ENCODE data around the gene PIGR. TPM values are rescaled to one million over a fixed set of nuclear protein-coding genes. Genes with fewer than 3 reads are reported as not detected.

PIGR gene
- total RNA-seq, 1 experiment from 2014 or later: 2.6 TPM

GRCh38 chr1:206921772-206922265 lies 24.4 kb downstream of the PIGR start, which contains the start of gene FCMR:
Gene FCMR, minus strand, starts transcription at chr1:206921941. Its CDS starts 87 bp downstream, at chr1:206921854.
- no peak within 1 kb of the TSS for H3K27ac ChIP-seq (ENCODE audit: low read depth, low read length)
- RAD21 ChIA-PET (ENCODE audit: low non-redundant PET in 1 of 2, low total read pairs in 2 of 2, uncharacterized antibody in 2 of 2, unreplicated experiment in 2 of 2): no interaction called here
- H4K20me1 ChIP-seq (ENCODE audit: insufficient read depth): no peaks in the 10 kb centered on the region
- H3K4me3 ChIP-seq (replicated peaks in 1 of 2; ENCODE audit: low read depth in 1 of 2, low read length in 2 of 2): no peak within 1 kb of the TSS
- H3K4me1 ChIP-seq (ENCODE audit: control insufficient read depth in 1 of 2, insufficient read depth in 2 of 2, low read length in 2 of 2): no peaks in the 10 kb centered on the region
- no peaks in the 10 kb centered on the region for H3K27me3 ChIP-seq (ENCODE audit: insufficient read depth, low read length)
- POLR2A ChIA-PET: no interaction called here
- H3K79me2 ChIP-seq (ENCODE audit: insufficient read depth, low read length): no peaks in the 10 kb centered on the region
- BruUV-seq (replicated peaks): no TSS peak
- no peak for ATAC-seq
- H3K9me3 ChIP-seq (ENCODE audit: control insufficient read depth in 1 of 2, insufficient read depth in 1 of 2, low read depth in 1 of 2, low read length in 2 of 2): no peaks in the 10 kb centered on the region
- H3K9ac ChIP-seq (ENCODE audit: low read length): no peak within 1 kb of the TSS
- DNase-seq (ENCODE audit: low read depth, low spot score): no peak
- no peak within 1 kb of the TSS for H3K4me2 ChIP-seq (ENCODE audit: low read length)
- no peaks in the 10 kb centered on the region for H3K9me2 ChIP-seq (ENCODE audit: insufficient read depth)
- H2AFZ ChIP-seq (ENCODE audit: low read depth, low read length, poor library complexity, severe bottlenecking): no peak within 1 kb of the TSS
- TF ChIP-seq EZH2phosphoT487 (IDR thresholded peaks at IDR 0.05; ENCODE audit: borderline replicate concordance): no peak
- TF ChIP-seq CEBPB (IDR thresholded peaks at IDR 0.05; ENCODE audit: low read depth): no peak
- no peak for TF ChIP-seq YY1 (IDR thresholded peaks at IDR 0.05; ENCODE audit: extremely low read depth, insufficient replicate concordance, low read depth, low read length)
- TF ChIP-seq TCF7L2 (IDR thresholded peaks at IDR 0.05; ENCODE audit: borderline replicate concordance, extremely low read depth, insufficient read depth, insufficient read length): no peak
- TF ChIP-seq RAD21 (IDR thresholded peaks at IDR 0.05; ENCODE audit: low read depth): no peak
- no peak for TF ChIP-seq SRF (IDR thresholded peaks at IDR 0.05; ENCODE audit: low read depth)
- TF ChIP-seq FOSL1 (IDR thresholded peaks at IDR 0.05; ENCODE audit: low read depth): no peak
- TF ChIP-seq POLR2A (IDR thresholded peaks at IDR 0.05; ENCODE audit: borderline replicate concordance, extremely low read depth, insufficient read depth, insufficient read length): no peak
- TF ChIP-seq ZFX (IDR thresholded peaks at IDR 0.05): no peak
- no peak for TF ChIP-seq JUND (IDR thresholded peaks at IDR 0.05)
- TF ChIP-seq POLR2AphosphoS5 (IDR thresholded peaks at IDR 0.05; ENCODE audit: low read depth, low read length): no peak
- TF ChIP-seq MAX (IDR thresholded peaks at IDR 0.05): no peak
- no peaks in the 10 kb centered on the region for H3K36me3 ChIP-seq (ENCODE audit: control insufficient read depth in 1 of 2, insufficient read depth in 2 of 2, low read length in 2 of 2)
- CTCF ChIA-PET: interaction anchor here (1.7 to 2.2 kb wide), 2 partner anchors 9 to 13 kb away, joined by 4 to 10 read pairs; no protein-coding TSS in a partner anchor
- intact Hi-C loops (cut with micrococcal nuclease): no loop called here

GRCh38 chr1:206918076-206918475 lies 28.2 kb downstream of the PIGR start:
- Histone ChIP-seq H3K9me2 (ENCODE audit: insufficient read depth) (no peaks in the 10 kb centered on the region), H3K9me3 (ENCODE audit: control insufficient read depth in 1 of 2, insufficient read depth in 1 of 2, low read depth in 1 of 2, low read length in 2 of 2) (no peaks in the 10 kb centered on the region), H3K9ac (ENCODE audit: low read length) (no peak overlapping the region), H3K79me2 (ENCODE audit: insufficient read depth, low read length) (no peaks in the 10 kb centered on the region), H3K27me3 (ENCODE audit: insufficient read depth, low read length) (no peaks in the 10 kb centered on the region; the same call in 1 of the 2 replicates), H3K4me3 (replicated peaks in 1 of 2; ENCODE audit: low read depth in 1 of 2, low read length in 2 of 2) (no peak overlapping the region), H3K27ac (ENCODE audit: low read depth, low read length) (no peak overlapping the region), H4K20me1 (ENCODE audit: insufficient read depth) (no peaks in the 10 kb centered on the region), H3K4me2 (ENCODE audit: low read length) (no peak overlapping the region), H2AFZ (ENCODE audit: low read depth, low read length, poor library complexity, severe bottlenecking) (no peak overlapping the region), H3K4me1 (ENCODE audit: control insufficient read depth in 1 of 2, insufficient read depth in 2 of 2, low read length in 2 of 2) (no peaks in the 10 kb centered on the region), H3K36me3 (ENCODE audit: control insufficient read depth in 1 of 2, insufficient read depth in 2 of 2, low read length in 2 of 2) (no peaks in the 10 kb centered on the region)
- BruUV-seq (replicated peaks): no TSS peak
- ChIA-PET CTCF (interaction anchor here (1.1 to 1.6 kb wide), 2 partner anchors 9 to 10 kb away, joined by 3 to 5 read pairs; no protein-coding TSS in a partner anchor), RAD21 (ENCODE audit: low non-redundant PET in 1 of 2, low total read pairs in 2 of 2, uncharacterized antibody in 2 of 2, unreplicated experiment in 2 of 2) (no interaction called here), POLR2A (no interaction called here)
- TF ChIP-seq YY1 (IDR thresholded peaks at IDR 0.05; ENCODE audit: extremely low read depth, insufficient replicate concordance, low read depth, low read length): no peak
- TF ChIP-seq ELF1 (IDR thresholded peaks at IDR 0.05; ENCODE audit: borderline replicate concordance, low read depth): no peak
- TF ChIP-seq FOSL1 (IDR thresholded peaks at IDR 0.05; ENCODE audit: low read depth): no peak
- TF ChIP-seq JUND (IDR thresholded peaks at IDR 0.05): no peak
- TF ChIP-seq SP1 (IDR thresholded peaks at IDR 0.05; ENCODE audit: low read depth): no peak
- TF ChIP-seq MAX (IDR thresholded peaks at IDR 0.05): no peak
- no peak for TF ChIP-seq ATF3 (IDR thresholded peaks at IDR 0.05)
- no peak for TF ChIP-seq EGR1 (IDR thresholded peaks at IDR 0.05; ENCODE audit: low read depth)
- no peak for TF ChIP-seq POLR2A (IDR thresholded peaks at IDR 0.05; ENCODE audit: borderline replicate concordance, extremely low read depth, insufficient read depth, insufficient read length)
- TF ChIP-seq ZNF274 (IDR thresholded peaks at IDR 0.05; ENCODE audit: low read depth, low read length): no peak
- no peak for TF ChIP-seq TCF7L2 (IDR thresholded peaks at IDR 0.05; ENCODE audit: borderline replicate concordance, extremely low read depth, insufficient read depth, insufficient read length)
- no peak for DNase-seq (ENCODE audit: low read depth, low spot score)
- no peak for ATAC-seq
- intact Hi-C loops (cut with micrococcal nuclease): no loop called here

Measured in HCT116 (cell line).